Measurements from ENCODE around the gene CACNA1B.

The CACNA1B gene

GRCh38 chr9:137920753-137921152, 43.2 kb downstream of the CACNA1B start:
- no peak for DNase-seq (ENCODE audit: low read depth)

GRCh38 chr9:137924169-137924568, 46.6 kb downstream of the CACNA1B start:
- no peak for DNase-seq (ENCODE audit: low read depth)

GRCh38 chr9:137924761-137925369, 47.3 kb downstream of the CACNA1B start:
- no peak for DNase-seq (ENCODE audit: low read depth)

- no peak for DNase-seq (ENCODE audit: low read depth)
Observed at GRCh38 chr9:137943655-137944054, 66.1 kb downstream of the CACNA1B start.

GRCh38 chr9:137945581-137945980, 68.0 kb downstream of the CACNA1B start:
- DNase-seq (ENCODE audit: low read depth): no peak

- DNase-seq (ENCODE audit: low read depth): no peak
Observed at GRCh38 chr9:137946993-137947392, 69.4 kb downstream of the CACNA1B start.

GRCh38 chr9:137948642-137949041, 71.1 kb downstream of the CACNA1B start:
- no peak for DNase-seq (ENCODE audit: low read depth)

GRCh38 chr9:137949260-137949659, 71.7 kb downstream of the CACNA1B start:
- DNase-seq (ENCODE audit: low read depth): no peak

- DNase-seq (ENCODE audit: low read depth): no peak
Observed at GRCh38 chr9:137951107-137951506, 73.5 kb downstream of the CACNA1B start.

- no peak for DNase-seq (ENCODE audit: low read depth)
Observed at GRCh38 chr9:137951597-137952490, 74.3 kb downstream of the CACNA1B start.

GRCh38 chr9:137952976-137953666, 75.5 kb downstream of the CACNA1B start:
- no peak for DNase-seq (ENCODE audit: low read depth)

GRCh38 chr9:137953683-137954438, 76.3 kb downstream of the CACNA1B start:
- DNase-seq (ENCODE audit: low read depth): no peak

GRCh38 chr9:137955224-137955570, 77.6 kb downstream of the CACNA1B start:
- DNase-seq (ENCODE audit: low read depth): no peak

GRCh38 chr9:137955586-137955985, 78.0 kb downstream of the CACNA1B start:
- no peak for DNase-seq (ENCODE audit: low read depth)

GRCh38 chr9:137956039-137956438, 78.5 kb downstream of the CACNA1B start:
- no peak for DNase-seq (ENCODE audit: low read depth)

GRCh38 chr9:137956688-137957385, 79.3 kb downstream of the CACNA1B start:
- DNase-seq (ENCODE audit: low read depth): no peak

GRCh38 chr9:137959641-137960411, 82.2 kb downstream of the CACNA1B start:
- DNase-seq (ENCODE audit: low read depth): no peak

- DNase-seq (ENCODE audit: low read depth): no peak
Observed at GRCh38 chr9:137960496-137960895, 82.9 kb downstream of the CACNA1B start.

- DNase-seq (ENCODE audit: low read depth): no peak
Observed at GRCh38 chr9:137963525-137963924, 85.9 kb downstream of the CACNA1B start.

- no peak for DNase-seq (ENCODE audit: low read depth)
Observed at GRCh38 chr9:137965177-137965795, 87.7 kb downstream of the CACNA1B start.

Measured in activated T-cell treated with anti-CD3 and anti-CD28 coated beads for 48 hours (primary cell).